Right kidney (tissue), 1 donor: ENCODE measurements around the gene ZNF615.
"Not testable (repeated sequence)": the region's sequence is repeated elsewhere in the genome, so short reads cannot be mapped to it uniquely, and the experiment has no call there.

Experiments
- DNase-seq: peaks from one replicate; pipeline ENCODE4 v3.0.0-alpha.2; 2016

The ZNF615 gene

DNA sequence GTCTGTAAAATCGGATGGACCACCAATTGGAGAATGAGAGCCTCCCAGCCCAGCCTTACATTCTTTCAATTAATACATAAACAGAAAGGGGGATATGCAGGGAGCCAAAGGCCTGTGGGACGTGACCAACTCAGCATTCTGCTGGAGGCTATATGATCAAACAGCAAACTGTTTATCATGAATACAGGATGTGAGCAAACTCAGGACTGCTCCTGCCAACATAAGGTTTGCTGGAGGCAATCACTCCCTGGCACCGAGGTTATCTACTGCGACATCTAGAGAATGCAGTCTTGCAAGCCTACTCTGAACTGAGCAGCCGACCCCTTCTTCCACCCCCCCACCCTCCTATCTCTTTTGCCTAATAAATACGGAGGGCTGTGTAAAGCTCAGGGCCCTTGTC is 27.1 kb downstream of the ZNF615 start:
- not testable (repeated sequence) for DNase-seq

DNA sequence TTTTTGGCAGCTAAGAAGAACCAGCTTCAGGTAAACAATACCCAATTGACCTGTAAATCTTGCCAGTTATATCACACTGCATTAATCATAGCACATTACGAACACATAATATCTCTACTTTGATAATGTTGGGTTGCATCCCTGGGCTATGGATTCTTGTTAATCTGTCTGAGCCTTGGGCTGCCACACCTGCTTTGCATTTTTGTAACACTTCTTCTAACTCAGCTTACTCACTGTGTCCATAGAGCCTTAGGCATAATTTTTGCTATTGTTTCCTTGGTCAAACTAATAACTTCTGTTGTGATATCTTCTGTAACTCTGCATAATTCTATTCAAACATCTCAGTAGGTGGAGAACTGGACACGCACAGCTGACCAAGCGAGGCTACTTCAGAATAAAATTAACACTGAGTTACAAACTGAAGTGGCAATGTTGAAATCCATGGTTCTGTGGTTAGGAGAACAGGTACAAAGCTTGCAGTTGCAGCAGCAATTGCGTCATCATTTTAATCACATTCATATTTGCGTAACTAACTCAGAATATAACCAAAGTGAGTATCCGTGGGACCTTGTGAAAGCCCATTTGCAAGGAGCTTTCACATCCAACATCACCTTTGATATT is 27.8 kb downstream of the ZNF615 start:
- DNase-seq, result no peak

DNA sequence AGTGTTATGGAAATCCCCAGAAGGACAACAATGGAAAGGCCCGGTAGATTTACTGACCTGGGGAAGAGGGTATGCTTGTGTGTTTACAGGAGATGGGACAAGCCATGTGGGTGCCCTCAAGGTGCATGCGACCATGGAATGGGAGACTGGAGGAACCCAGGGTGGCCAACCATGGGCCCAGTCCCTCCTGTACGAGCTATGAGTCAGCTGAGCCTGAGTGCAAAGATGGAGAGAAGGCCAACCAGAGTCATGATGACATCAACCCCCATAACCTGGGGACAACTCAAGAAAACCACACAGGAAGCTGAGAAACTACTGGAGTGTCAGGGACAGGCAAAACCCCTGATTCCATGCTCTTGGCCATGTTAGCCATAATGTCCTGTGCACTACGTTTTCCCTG is 29.1 kb downstream of the ZNF615 start:
- DNase-seq, result no peak

DNA sequence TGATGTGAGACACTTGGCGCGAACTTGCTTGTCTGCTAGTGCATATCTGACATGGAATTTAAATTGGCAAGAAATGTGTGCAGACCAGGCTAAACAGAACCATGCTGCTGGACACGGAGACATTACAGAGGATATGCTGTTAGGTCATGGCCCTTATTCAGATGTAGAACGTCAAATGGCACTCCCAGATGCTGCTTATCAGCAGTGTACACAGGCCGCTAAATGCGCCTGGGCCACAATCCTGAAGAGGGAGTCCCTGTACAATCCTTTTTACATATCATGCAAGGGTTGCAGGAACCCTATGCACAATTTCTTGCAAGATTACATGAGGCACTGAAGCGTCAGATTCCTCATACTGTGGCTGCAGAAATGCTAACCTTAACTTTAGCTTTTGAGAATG is 30.7 kb downstream of the ZNF615 start:
- no peak for DNase-seq

DNA sequence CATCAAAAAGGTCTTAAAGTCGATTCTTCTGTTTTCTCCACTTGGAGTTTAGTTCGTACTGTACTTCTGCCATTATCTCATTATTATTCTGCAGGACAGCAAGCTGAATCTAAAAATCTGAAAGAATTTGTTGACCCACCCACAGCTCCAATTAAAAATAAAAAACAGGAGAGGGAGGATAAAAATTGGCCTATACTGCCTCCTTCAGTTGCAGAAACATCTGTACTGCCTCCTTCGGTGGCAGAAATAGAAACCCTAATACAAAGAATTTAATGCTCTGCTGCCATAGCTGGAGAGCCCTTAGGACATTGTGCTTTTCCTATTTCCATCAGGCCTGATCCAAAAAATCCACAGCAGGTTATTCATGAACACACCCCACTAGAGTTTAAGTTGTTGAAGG is 31.2 kb downstream of the ZNF615 start:
- no peak for DNase-seq

DNA sequence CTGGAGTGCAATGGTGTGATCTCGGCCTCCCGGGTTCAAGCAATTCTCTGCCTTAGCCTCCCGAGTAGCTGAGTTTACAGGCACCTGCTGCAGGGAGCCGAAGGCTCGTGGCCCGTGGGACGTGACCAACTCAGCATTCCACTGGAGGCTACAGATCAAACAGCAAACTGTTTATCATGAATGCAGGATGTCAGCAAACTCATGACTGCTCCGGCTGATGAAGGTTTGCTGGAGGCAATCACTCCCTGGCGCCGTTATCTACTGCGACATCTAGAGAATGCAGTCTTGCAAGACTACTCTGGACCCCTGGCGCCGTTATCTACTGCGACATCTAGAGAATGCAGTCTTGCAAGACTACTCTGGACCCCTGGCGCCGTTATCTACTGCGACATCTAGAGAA is 32.2 kb downstream of the ZNF615 start:
- not testable (repeated sequence) for DNase-seq

DNA sequence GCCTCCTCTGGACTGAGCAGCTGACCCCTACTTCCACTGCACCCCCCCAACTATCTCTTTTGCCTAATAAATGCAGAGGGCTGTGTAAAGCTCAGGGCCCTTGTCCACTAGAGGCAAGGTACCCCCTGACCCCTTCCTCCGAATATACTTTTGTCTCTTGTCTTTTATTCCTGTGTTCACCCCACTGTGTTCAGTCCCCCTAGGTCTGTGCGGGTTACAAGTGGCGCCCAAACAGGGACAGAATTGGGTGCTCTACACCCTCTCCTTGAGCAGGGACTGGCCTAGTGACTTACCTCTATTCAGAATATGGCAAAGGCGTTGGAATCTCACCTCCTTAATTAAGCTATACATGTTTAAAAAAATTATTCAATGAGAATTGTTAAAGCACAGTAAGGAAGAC is 36.4 kb downstream of the ZNF615 start:
- no peak for DNase-seq

DNA sequence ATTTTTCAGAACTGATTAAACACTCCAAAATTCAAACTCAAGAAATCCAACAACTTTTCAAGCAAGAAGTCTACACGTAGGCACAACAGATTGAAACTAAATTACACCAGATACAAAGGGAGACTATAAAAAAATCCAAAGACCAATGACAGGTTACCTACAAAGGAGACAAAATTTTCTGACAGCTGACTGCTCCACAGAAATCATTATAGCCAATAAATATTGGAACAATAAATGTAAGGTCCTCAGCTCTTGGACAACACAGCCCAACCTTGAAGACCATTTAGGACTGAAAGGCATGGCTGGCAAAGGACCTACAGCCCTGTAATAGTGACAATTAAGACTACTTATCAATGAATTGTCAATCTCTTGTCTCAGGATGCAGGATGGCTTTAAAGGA is 37.3 kb downstream of the ZNF615 start:
- no peak for DNase-seq

DNA sequence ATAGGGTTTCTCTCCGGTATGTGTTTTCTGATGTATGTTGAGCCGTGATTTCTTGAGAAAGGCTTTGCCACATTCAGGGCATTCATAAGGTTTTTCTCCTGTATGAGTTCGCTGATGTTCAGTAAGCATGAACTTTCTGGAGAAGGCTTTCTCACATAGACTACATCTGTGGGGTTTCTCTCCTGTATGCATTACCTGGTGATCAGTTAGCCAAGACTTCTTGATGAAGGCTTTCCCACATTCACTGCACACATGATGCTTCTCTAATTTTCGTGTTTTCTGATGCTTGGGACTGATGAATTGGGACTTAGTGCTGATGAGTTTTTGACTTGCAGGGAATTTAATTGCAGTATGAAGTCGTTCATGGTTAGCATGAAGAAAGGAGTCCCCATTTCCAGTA is 42.4 kb downstream of the ZNF615 start:
- DNase-seq, result no peak

DNA sequence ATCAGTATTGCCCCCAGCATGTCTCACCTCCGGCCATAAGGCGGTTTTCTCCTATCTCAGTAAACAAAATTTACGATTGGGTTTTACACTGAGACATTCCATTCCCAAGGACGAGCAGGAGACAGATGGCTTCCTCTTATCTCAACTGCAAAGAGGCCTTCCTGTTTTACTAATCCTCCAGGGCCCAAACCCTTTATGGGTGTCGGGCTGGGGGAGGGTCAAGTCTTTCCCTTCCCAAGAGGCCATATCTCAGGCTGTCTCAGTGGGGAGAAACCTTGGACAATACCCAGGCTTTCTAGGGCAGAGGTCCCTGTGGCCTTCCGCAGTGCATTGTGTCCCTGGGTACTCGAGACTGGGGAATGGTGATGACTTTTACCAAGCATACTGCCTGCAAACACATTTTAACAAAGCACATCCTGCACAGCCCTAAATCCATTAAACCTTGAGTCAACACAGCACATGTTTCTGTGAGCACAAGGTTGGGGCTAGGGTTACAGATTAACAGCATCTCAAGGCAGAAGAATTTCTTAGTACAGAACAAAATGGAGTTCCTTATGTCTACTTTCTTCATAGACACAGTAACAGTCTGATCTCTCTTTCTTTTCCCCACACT is 47.3 kb downstream of the ZNF615 start:
- peak; percentile 30 for DNase-seq

DNA sequence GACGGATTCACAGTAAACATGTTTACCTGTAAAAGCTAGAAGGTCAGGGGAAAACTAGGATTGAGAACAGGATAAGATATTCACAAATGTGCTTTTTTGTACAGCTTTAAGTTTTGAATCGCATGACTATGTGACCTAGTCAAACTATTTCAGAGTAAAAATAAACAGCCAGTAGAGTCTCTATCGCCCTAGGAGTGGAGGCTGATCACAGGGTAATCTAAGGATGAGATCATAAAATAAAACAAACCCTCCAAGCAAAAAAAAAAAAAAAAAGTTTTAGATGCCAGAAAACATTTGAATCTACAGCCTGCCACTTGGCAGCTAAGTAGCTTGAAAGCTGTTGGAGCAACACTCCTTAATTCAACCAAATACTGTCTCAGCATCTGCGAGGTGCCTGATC is 48.2 kb downstream of the ZNF615 start:
- DNase-seq, result no peak

DNA sequence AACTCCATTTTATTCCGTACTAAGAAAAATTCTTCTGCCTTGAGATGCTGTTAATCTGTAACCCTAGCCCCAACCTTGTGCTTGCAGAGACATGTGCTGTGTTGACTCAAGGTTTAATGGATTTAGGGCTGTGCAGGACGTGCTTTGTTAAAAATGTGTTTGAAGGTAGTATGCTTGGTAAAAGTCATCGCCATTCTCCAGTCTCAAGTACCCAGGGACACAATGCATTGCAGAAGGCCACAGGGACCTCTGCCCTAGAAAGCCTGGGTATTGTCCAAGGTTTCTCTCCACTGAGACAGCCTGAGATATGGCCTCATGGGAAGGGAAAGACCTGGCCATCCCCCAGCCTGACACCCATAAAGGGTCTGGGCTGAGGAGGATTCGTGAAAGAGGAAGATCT is 50.2 kb downstream of the ZNF615 start:
- DNase-seq, result not testable (repeated sequence)

DNA sequence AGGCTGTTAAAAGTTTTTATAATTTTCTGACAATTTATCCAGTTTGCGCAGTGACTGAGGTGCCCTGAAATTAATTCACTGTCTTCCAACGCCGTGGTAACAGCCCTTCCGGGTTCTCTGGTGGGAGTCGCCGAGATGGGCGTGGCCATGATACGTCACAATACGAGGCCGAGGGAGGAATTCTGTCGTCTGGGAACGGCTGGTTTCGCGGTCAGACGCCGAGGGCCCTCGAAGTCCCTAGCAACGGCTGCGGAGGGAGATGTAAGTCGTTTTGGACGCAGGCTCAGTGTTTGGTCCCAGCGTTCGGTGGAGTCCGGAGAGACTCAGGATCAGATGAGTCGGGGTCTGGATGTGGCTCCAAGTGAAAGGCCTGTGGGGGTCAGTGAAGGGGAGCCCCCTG is 59.0 kb downstream of the ZNF615 start:
- peak; percentile 74 for DNase-seq

DNA sequence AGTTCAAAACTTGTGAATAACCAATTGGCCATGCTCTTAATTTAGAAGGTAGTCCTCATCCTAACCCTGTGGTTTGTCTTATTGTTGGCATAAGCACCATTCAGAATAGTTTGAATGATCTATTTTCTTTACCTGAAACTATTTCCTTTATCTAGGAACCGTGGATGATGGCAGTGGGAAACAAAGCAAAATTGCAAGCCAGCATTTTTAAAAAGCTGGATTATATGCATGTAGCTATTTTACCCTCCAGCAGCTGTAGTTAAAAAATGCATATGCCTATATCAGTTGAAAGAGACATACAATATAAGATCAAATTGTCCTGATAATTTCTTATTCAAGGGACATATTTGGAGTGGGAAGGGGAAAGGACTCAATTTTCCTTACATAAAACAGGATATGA is 61.4 kb downstream of the ZNF615 start:
- no peak for DNase-seq

DNA sequence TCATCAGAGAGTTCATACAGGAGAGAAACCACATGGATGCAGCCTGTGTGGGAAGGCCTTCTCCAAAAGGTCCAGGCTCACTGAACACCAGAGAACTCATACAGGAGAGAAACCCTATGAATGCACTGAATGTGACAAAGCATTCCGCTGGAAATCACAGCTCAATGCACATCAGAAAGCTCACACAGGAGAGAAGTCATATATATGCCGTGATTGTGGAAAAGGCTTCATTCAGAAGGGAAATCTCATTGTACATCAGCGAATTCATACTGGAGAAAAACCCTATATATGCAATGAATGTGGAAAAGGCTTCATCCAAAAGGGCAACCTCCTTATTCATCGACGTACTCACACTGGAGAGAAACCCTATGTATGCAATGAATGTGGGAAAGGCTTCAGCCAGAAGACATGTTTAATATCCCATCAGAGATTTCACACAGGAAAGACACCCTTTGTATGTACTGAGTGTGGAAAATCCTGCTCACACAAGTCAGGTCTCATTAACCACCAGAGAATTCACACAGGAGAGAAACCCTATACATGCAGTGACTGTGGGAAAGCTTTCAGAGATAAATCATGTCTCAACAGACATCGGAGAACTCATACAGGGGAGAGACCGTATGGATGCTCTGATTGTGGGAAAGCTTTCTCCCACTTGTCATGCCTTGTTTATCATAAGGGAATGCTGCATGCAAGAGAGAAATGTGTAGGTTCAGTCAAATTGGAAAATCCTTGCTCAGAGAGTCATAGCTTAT is 63.0 kb downstream of the ZNF615 start:
- DNase-seq, result no peak
